Lower lobe of right lung (tissue), 2 donors: ENCODE data around the gene APOBEC3H. TPM values are rescaled to one million over a fixed set of nuclear protein-coding genes. Genes with fewer than 3 reads are reported as not detected.
A peak's percentile ranks its signal among the peaks of the same experiment; 100 is the strongest.

ENCODE experiments used
- ATAC-seq, 2 donors: fragments of 200-7000 bp; cut with Tn5 transposase; one replicate each; pipeline ENCODE4 v1.9.1; 2020 to 2022; ENCODE audit warnings: mild to moderate bottlenecking in 2 of 2, moderate library complexity in 2 of 2
- DNase-seq: peaks from one replicate; pipeline ENCODE4 v3.0.0-alpha.2; 2020
- H3K27ac ChIP-seq: fragments of 200-600 bp; one replicate; pipeline ENCODE4 v1.8.0; 2022
- H3K27me3 ChIP-seq: fragments of 200-600 bp; one replicate; pipeline ENCODE4 v1.8.0; 2022; ENCODE audit warnings: low read depth
- H3K36me3 ChIP-seq: fragments of 200-600 bp; one replicate; pipeline ENCODE4 v1.8.0; 2022; ENCODE audit warnings: mild to moderate bottlenecking
- H3K4me1 ChIP-seq: fragments of 200-600 bp; one replicate; pipeline ENCODE4 v1.8.0; 2022
- H3K4me3 ChIP-seq: fragments of 200-600 bp; one replicate; pipeline ENCODE4 v1.8.0; 2022; ENCODE audit warnings: mild to moderate bottlenecking
- H3K9me3 ChIP-seq: fragments of 200-600 bp; one replicate; pipeline ENCODE4 v1.8.0; 2022
- intact Hi-C: fragments of 100-400 bp; cut with DNase I; formaldehyde crosslinking; loops from one replicate; pipeline ENCODE4 v1.11.0; 2022
- total RNA-seq: library from RNA; stranded (reverse); fragmentation: NEBNext Ultra II Directional; extraction: Animal tissue kit (Norgen Biotek cat#: 25700); gene quantifications from one replicate; pipeline ENCODE4 v1.2.1, GENCODE V29; 2021
- TF ChIP-seq, protein P1 (sequence below): fragments of 200-600 bp; IDR thresholded peaks from one replicate; pipeline ENCODE4 v1.8.0; 2022; ENCODE audit warnings: antibody characterized with exemption, mild to moderate bottlenecking
- donor health status: DM: no; HTN: yes; CAD: no; lungs with severe emphysema.

APOBEC3H gene
- total RNA-seq, 1 donor from 2014 or later = 1.9 TPM

DNA sequence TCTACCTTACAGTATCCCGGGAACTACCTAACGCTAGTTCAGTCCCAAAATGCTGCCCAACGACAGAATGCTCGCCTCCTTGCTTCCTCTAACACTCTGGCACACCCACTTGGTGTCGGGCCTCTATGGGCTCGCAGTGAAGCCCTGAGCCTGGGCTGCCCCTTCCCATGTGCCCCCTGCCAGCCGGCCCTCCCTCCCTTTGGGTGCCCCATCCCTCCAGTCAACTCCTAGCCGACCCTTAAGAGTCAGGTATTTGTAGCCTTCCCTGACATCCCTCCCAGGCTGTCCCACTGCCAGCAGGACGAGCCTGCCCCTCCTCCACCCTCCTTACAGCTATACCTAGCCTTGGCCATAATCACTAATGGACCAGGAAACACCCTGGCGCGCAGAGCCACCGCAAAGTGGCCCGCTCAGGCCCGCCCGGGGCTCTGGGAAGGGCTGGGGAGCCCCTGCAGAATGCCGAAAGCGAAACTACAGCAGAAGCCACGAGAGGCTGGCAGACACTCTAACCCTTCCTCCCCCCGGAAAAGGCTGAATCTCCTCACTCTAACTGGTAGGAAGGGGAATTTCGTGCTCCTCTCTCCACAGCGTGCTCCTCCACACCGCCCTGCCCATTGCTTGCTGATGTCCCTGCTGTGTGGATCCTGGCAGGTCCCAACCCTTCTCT, 47.2 kb downstream of the APOBEC3H start:
- DNase-seq = peak; percentile 61
- H3K27ac ChIP-seq = peak overlapping the region; percentile 88

DNA sequence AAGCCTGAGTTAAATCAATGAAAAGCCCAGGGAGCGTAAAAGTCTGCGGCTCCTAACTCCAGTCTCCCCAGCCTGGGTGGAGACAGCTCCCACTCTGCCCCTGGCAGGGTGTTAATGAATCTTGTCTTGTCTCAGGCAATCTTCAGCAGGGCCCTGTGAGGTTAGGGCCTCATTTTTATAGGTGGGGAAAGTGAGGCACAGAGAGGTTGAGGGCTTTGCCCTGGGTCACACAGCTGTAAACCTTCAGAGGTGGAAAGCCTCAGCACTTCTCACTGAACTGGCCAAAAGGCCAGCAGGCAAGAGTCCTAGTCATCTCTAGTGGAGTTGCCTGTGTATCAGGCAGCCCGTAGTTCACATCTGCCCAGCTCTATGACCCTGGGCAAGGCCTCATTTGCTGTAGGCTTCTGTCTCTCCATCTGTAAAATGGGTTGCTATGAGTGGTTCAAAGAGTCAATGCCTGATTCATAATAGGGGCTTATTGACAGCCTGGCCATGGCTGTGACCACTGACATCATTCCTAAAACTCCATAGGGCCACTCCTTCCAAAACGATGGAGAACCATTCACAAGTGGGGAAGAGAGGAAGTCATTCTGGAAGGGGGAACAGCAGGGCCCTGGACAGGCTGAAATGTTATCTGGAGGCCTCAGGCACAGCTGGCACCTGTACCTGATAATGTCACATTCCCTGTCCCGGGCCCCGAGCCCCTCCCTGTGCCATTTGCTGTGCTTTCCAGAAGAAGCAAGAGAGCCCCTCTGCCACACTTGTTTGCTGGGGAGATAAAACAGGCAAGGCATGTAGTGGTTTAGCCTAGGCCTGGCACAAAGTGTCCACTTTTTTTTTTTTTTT, 49.4 kb downstream of the APOBEC3H start:
- no peaks in the 10 kb centered on the region for H3K27me3 ChIP-seq
- H3K36me3 ChIP-seq = peaks cover 14% of the 10 kb centered on the region
- TF ChIP-seq, protein P1, sequence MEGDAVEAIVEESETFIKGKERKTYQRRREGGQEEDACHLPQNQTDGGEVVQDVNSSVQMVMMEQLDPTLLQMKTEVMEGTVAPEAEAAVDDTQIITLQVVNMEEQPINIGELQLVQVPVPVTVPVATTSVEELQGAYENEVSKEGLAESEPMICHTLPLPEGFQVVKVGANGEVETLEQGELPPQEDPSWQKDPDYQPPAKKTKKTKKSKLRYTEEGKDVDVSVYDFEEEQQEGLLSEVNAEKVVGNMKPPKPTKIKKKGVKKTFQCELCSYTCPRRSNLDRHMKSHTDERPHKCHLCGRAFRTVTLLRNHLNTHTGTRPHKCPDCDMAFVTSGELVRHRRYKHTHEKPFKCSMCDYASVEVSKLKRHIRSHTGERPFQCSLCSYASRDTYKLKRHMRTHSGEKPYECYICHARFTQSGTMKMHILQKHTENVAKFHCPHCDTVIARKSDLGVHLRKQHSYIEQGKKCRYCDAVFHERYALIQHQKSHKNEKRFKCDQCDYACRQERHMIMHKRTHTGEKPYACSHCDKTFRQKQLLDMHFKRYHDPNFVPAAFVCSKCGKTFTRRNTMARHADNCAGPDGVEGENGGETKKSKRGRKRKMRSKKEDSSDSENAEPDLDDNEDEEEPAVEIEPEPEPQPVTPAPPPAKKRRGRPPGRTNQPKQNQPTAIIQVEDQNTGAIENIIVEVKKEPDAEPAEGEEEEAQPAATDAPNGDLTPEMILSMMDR = no peak
- ATAC-seq (no peak), DNase-seq (no peak)
- H3K9me3 ChIP-seq = no peaks in the 10 kb centered on the region
- intact Hi-C loops = no loop called here
- H3K4me1 ChIP-seq = peaks cover 71% of the 10 kb centered on the region
- H3K4me3 ChIP-seq = peak overlapping the region; percentile 82
- peak overlapping the region; percentile 88 for H3K27ac ChIP-seq

More for the DNA sequence above, 47.2 kb downstream of the APOBEC3H start:
- TF ChIP-seq, protein P1 = no peak
- no peaks in the 10 kb centered on the region for H3K27me3 ChIP-seq
- intact Hi-C loops = no loop called here
- peak; percentile 38 to 62 for ATAC-seq
- H3K9me3 ChIP-seq = no peaks in the 10 kb centered on the region
- peaks cover 9% of the 10 kb centered on the region for H3K36me3 ChIP-seq
- peak overlapping the region; percentile 82 for H3K4me3 ChIP-seq
- H3K4me1 ChIP-seq = peaks cover 49% of the 10 kb centered on the region

DNA sequence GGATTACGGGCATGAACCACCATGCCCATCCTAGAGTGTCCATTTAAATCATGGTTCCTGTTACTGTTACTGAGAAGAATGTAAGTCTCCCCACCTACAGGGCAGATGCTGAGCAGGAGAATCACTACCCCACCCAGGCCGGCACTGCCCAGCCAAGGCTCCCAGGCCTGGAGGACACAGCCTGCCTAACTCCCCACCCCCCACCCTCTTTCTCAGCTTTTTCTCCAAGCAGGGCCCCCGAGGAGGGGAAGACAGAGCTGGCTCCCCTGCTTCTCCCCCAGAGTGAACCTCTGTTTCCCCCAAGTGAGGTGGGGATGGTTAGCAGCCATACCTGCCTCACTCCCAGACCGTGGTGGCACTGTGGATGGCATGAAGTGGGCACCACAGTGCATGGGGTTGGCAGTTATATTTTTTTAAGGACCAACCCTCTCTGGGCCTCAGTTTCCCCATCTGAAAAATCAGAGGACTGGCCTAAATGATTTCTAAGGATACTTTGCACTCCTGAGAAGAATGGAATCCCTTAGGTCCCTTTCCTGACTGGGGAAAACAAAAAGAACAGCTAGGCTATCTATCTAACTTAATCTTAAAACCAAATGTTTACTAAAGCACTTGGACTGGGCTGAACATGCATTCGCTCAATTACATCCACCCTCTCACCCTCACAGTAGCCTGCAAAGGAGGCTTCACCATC, 50.4 kb downstream of the APOBEC3H start:
- no peak overlapping the region for H3K4me3 ChIP-seq
- ATAC-seq = no peak
- intact Hi-C loops = no loop called here
- peak overlapping the region; percentile 24 for H3K27ac ChIP-seq
- H3K4me1 ChIP-seq = peaks cover 78% of the 10 kb centered on the region
- H3K36me3 ChIP-seq = peaks cover 14% of the 10 kb centered on the region
- no peak for DNase-seq
- TF ChIP-seq, protein P1 = no peak
- no peaks in the 10 kb centered on the region for H3K27me3 ChIP-seq
- H3K9me3 ChIP-seq = no peaks in the 10 kb centered on the region

DNA sequence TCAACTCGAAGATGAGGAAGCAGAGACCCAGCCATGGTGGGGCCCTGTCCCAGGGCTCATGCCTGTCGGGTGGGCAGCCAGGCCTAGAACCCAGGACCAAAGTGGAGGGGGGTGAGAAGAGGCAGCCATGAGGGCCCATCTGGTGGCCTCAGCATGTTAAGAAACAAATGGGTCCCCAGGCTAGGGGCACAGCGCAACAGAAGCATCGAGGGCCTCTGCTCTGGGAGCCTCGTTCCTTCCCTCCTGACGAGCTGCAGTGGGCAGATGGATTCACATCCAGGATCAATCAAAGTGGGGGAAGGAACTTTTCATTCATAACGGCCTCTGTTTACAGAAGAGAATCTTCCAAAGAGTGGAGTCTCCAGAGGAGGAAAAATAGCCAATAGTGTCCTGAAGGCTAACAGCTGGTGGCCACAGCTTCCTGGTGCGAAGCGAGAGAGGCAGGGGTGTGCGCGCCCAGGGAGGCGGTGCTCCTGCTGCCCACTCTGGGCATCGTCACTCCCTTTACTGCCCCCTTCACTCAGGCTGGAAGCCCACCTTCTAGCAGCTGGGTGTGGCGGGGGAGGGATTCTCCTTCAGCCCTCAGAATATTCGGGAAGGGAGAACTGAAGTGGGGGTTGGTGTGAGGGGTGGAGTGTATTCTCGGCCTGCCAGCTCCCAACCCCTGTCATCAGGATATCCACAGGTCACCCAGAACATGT, 51.1 kb downstream of the APOBEC3H start:
- H3K9me3 ChIP-seq = no peaks in the 10 kb centered on the region
- H3K27me3 ChIP-seq = no peaks in the 10 kb centered on the region
- DNase-seq (no peak), ATAC-seq (no peak)
- TF ChIP-seq, protein P1 = no peak
- peaks cover 14% of the 10 kb centered on the region for H3K36me3 ChIP-seq
- no peak overlapping the region for H3K4me3 ChIP-seq
- peak overlapping the region; percentile 74 for H3K27ac ChIP-seq
- H3K4me1 ChIP-seq = peaks cover 78% of the 10 kb centered on the region
- intact Hi-C loops = no loop called here
